ENCODE results near the gene TNIK.

TNIK gene

GRCh38 chr3:171362575-171362974, 97.6 kb downstream of the TNIK start:
- DNase-seq (ENCODE audit: low read depth), result no peak

GRCh38 chr3:171358881-171359198, 101.4 kb downstream of the TNIK start:
- no peak for DNase-seq (ENCODE audit: low read depth)

DNA sequence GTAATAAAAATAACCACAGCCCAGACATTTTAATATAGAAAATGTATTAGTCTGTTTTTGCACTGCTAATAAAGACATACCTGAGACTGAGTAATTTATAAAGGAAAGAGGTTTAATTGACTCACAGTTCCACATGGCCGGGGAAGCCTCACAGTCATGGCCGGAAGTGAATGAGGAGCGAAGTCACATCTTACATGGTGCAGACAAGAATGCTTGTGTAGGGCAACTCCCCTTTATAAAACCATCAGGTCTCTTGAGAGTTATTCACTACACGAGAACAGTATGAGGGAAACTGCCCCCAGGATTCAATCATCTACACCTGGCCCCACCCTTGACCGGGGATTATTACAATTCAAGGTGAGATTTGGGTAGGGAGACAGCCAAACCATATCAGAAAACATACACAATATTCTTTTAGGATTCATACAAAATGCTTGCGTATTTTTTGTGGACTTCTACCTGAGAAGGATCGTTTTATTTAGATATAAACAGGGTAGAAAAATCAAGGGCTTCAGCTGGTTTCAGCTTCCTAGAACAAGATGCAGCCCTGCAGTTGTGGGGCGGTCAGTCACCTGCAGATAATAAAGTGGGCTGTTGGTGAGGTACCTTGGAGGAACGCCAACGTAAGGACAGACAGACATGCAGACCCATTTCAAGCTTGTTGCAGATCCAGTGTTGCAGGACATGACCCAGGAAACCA, 101.9 kb downstream of the TNIK start:
- DNase-seq (ENCODE audit: low read depth), result no peak

DNA sequence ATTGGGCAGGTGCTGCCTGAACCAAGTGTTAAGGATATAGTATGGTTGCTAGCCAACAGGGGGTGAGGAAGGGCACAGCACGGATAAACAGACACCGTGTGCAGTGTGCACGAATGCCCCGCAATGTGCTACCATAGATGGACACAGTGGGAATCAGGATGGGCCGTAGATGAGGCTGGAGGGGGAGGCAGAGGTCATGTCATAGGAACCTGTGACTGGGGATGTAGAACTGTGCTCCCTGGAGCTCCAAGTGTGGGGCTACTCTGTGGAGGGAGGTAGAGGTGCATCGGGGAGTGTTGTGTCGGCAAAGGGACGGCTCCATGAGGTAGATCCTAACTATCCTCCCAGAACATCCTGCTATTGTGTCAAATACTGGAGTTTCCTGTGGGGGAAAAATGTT, 102.5 kb downstream of the TNIK start:
- DNase-seq (ENCODE audit: low read depth), result no peak

GRCh38 chr3:171356251-171356650, 104.0 kb downstream of the TNIK start:
- DNase-seq (ENCODE audit: low read depth), result no peak

DNA sequence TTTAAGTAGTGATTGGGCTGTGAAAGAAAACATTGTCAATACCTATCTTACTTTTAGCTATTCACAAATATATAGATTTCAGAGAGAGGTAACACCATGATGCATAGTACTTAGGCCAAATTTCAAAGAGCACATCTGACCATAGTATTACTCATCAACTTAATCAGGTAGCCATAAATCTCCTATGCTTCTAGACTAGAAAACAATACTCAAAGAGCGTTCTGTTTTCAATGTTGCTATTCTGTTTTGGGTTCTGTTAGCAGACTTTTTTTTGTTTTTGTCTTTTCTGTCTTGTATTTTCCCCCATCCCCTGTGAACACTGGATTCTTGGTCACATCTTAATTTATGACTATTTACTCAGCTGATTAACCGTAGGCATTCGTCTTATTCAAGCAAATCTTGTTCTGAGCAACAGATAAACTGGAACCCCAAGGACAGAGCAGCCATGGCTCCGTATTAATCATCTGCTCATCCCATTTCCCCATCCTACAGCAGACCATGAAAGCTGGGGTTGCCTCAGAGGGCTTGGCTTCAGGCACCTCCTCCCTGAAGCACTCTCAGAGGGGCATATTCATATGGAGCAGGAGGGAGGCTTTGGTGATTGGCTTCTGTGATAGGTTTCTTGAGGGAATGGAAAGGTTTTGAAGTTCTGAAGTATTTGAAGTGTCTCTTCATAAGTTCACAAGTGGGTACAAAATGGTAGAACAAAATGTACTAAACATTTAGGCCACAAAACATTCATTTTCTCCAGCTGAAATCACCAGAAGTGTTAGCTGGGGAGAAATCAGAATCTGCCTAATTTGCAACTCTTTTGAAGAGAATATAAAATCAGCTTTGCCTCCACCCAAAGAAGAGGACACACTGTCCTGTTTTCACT, 105.3 kb downstream of the TNIK start:
- DNase-seq (ENCODE audit: low read depth), result no peak

DNA sequence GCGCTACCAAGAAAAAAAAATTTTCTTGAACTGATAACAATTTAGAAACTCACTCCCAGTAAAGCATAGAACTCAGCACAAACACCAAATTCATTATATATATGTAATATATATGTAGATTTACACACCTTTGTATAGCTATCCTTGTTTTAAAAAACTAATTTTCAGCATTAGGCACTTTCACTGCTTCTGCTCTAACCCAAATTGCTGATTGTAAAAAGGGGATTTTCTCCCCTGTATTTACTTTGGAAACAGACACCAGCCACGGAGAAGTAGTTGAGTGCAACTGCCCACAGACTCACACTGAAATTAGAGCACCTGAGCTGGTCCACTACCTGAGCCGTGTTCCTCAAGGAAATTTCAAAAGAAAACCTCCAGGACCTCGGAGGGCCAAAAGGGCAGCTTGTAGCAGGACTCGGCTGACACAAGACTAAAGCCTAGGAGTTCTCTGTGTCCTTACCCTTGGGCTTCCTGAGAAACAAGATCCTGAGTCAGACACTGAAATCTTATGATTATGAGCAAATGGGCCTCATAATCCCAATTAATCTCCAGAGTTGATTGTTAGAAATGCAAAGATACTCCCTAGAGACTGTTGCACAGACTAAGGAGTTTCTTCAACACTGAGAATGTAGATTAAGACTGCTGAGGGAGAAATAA, 106.0 kb downstream of the TNIK start:
- DNase-seq (ENCODE audit: low read depth), result no peak

- DNase-seq (ENCODE audit: low read depth), result no peak
Observed at GRCh38 chr3:171353423-171353822, 106.8 kb downstream of the TNIK start.

GRCh38 chr3:171352387-171352935, 107.7 kb downstream of the TNIK start:
- no peak for DNase-seq (ENCODE audit: low read depth)

DNA sequence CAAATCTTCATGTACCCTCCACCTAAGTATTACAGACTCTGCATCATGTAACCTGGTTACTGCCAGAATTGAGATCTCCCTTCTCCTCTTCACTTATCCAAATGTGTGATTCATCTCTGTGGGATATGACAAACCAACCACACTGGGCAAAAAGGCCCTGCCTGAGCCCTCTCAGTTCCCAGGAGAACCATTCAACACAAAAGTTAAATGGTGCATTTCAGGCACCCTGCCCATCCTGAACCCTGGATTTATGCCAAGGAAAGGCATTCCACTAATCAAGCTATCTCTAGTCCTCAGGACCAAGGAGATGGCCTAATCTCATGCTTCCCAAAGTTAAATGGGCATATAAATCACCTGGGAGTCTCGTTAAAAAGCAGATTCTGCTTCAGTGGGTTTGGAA, 108.5 kb downstream of the TNIK start:
- DNase-seq (ENCODE audit: low read depth), result no peak

DNA sequence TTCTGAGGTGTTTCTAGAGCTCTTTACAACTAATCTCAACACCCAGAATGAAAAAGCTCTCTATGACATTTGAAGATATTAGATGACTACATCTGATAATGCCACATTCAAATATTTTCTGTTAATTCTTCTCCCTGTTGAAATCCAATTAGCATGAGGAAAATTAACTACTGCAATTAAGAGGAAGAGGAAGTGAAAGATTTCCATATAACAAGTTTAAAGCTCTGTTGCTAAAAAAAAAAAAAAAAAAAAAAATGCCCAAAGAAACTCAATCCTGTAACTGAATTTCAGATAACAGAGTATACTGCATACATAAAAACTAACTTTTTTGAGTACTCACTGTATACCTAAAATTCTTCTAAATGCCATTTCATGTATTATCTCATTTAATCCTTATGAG, 109.8 kb downstream of the TNIK start:
- DNase-seq (ENCODE audit: low read depth), result no peak

- DNase-seq (ENCODE audit: low read depth), result no peak
Observed at GRCh38 chr3:171349392-171349791, 110.8 kb downstream of the TNIK start.

- DNase-seq (ENCODE audit: low read depth), result no peak
Observed at GRCh38 chr3:171348121-171348520, 112.1 kb downstream of the TNIK start.

- DNase-seq (ENCODE audit: low read depth), result no peak
Observed at GRCh38 chr3:171347301-171348039, 112.7 kb downstream of the TNIK start.

- no peak for DNase-seq (ENCODE audit: low read depth)
Observed at GRCh38 chr3:171346582-171347300, 113.5 kb downstream of the TNIK start.

GRCh38 chr3:171346019-171346418, 114.2 kb downstream of the TNIK start:
- DNase-seq (ENCODE audit: low read depth), result no peak

DNA sequence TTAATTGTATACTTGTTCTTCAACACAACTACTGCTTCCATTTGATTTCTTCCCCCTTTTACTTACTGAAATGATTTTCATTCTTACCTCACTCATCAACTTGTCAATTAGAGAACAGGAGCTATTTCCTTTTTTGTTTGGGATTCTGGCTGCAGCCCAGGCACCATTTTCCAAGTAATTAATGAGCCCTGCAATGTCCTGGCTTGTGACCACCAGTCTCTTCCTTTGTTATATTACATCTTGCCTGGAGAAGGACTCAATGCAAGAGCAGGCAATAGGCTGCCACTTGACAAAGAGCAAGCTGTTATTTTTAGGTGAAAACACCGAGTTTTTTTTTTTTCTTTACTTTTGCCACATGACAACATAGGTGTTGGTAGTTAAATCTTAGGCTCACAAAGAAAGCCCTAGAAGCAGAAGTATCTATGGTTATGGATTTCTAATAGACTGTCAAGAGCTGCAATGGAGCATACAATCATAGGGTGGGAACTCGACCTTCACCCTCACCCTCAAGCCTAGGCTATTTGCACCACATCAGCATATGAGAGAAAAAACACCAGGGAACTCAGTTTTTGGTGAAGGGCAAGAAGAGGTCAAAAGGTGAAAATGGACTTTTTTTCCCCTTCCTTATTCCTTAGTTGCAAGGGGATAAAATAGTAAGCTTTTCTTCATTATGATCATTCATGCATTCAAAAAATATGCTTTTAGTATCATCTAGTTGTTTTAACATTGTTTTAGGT, 114.9 kb downstream of the TNIK start:
- DNase-seq (ENCODE audit: low read depth), result no peak

GRCh38 chr3:171343693-171344092, 116.5 kb downstream of the TNIK start:
- no peak for DNase-seq (ENCODE audit: low read depth)

GRCh38 chr3:171342783-171343420, 117.3 kb downstream of the TNIK start:
- DNase-seq (ENCODE audit: low read depth), result no peak

DNA sequence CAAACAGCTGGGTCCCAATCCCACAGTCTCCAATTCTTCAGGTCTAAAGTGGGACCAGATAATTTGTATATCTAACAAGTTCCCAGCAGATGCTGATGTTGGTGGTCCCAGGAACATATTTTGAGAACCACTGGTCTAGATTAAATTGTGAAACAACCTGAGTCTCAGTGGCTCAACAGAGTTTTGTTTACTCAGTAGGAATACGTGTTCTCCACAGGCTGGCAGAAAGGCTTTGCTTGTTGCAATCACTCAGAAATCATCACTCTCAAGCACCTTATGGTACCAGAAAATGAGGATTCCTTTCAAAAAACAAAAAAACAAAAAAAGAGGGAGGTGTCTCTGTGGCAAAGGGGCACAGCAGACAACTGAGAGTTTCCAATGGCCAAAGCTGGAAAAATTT, 118.0 kb downstream of the TNIK start:
- DNase-seq (ENCODE audit: low read depth), result no peak
